HG03064 (cell line): ENCODE measurements around the gene RPS6KA4.
"Not testable (repeated sequence)": the region's sequence is repeated elsewhere in the genome, so short reads cannot be mapped to it uniquely, and the experiment has no call there.

Source experiments
- ATAC-seq: cut with Tn5 transposase; IDR thresholded peaks from one replicate; pipeline ENCODE4 v1.9.1; 2021; ENCODE audit warnings: low read depth; ENCODE audit not compliant: unreplicated experiment

Gene RPS6KA4

DNA sequence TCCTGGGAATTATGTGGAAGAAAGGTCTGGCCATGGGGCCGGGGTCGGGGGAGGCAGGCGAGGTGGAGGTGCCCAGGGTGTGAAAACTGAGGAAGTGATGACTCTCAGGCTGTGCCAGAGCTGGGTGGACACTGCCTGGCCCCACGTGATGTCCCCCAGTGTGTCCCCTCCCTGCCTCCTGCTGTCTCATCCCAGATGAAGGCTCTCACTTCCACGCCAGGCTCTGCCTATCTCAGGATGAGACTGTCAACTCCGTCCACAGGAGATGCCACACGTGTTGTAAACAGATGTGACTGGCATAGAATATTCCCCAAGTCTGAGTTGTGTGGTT, 51.4 kb downstream of the RPS6KA4 start:
- no peak for ATAC-seq

DNA sequence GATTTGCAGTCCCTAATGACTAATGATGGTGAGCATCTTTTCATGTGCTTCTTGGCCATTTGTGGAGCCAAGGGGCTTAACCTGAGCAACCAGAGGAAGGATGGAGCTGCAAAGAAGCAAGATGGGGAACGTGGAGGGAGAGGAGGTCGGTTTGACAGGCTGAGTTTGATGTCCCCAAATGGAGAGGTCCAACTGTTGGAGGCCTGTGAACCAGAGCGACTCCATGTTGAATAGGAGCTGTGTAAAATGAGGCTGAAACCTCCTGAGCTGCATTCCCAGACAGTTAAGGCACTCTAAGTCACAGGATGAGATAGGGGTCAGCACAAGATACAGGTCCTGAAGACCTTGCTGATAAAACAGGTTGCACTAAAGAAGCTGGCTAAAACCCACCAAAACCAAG, 54.5 kb downstream of the RPS6KA4 start:
- ATAC-seq, result no peak

DNA sequence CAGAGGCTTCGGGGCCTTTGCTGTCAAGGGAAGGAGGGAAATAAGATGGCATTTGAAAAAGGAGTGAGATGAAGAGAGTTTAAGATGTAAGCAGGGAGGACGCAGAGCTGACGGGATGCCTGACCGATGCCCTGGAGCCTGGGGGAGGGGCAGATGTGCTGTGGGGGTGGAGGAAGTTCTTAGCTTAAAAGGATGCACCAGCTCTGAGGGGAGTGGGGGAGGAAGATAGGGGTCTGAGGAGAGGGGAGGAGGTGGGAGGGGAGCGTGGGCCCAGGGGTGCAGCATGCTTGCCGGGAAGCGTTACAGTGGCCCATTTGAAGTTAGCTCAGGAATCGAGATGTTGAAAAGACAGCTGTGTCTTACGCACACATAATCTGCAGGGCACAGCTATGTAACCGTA, 56.3 kb downstream of the RPS6KA4 start:
- ATAC-seq, result no peak

DNA sequence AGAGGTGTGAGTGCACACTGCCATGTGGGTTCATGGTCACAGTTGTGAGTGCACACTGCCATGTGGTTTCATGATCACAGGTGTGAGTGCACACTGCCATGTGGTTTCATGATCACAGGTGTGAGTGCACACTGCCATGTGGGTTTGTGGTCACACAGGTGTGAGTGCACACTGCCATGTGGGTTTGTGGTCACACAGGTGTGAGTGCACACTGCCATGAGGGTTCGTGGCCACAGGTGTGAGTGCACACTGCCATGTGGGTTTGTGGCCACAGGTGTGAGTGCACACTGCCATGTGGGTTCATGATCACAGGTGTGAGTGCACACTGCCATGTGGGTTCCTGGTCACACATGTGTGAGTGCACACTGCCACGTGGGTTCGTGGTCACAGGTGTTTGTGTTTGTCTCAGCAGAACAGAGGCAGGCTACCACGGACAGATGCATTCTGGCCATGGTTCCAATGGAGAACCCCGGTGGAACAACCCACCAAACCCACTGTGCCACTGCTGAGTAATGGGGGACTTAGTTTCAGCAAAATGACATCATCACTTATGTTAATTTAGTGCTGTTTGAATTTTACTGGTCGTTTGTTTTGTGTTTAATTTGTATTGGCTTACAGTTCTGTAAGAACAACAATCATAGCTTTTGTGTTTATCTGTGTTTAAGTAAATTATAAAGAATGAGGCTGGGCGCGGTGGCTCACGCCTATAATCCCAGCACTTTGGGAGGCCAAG, 57.2 kb downstream of the RPS6KA4 start:
- ATAC-seq, result no peak

DNA sequence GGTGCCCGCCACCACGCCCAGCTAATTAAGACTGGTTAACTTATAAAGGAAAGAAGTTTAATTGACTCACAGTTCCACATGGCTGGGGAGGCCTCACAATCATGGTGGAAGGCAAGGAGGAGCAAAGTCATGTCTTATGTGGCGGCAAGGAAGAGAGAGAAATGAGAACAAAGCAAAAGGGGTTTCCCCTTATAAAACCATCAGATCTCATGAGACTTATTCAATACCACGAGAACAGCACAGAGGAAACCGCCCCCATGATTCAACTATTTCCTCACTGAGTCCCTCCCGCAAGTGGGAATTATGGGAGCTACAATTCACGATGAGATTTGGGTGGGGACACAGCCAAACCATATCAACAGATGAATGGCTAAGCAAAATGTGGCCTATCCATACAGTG, 59.3 kb downstream of the RPS6KA4 start:
- ATAC-seq, result not testable (repeated sequence)

DNA sequence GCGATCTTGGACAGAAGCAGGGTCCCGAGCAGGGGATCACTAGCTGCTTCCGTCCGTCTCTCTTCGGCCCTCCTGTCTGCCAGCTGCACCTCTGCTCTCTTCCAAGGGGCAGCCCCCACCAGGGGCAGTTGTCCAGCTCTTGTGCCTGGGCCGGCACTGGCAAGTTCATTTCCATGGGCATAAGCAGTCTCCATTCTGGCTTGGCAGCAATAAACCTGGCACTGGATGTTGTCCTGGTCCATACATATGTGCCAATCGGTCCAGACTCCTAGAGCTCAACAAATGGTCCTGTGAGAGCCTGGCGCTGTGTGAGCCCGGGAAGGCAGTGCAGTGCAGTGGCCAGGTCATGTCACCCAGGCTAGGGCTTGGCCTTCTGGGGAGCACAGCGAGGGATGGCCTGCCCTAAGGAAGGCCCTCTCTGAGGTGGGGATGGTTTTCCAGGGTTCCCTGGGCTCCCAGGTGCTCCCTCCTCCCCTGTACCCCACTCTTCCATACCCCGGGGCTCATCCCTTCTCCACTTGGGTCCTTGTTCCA, 60.4 kb downstream of the RPS6KA4 start:
- no peak for ATAC-seq

DNA sequence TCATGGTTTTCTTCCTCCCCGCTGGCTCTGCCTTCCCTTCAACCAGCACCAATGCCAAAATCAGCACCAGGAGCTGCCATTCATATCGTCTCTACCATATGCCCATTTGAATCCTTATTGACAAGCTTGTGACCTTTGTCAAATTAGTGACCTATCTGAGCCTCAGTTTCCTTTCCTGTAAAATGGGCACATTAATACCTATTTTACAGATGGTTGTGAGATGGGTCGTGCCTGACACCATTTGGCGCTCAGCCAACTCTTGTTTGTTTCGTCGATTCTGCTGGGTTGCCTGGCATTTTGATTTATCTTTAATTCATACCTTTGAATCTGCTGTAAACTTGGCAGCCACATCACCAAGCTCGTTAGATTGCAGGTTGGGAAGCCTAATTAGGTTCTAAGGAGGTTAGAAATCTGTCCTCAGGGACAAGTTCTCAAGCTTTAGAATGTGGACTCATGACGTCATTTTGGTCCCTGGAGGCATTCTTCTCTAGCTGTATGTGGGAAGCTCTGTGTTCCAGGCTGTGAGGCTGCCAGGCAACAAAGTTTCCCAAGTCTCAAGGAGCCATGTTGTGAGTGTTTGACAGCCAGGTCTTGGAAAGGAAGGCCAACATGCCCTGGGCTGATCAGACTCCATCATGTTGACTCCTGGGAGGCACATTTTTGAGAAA, 61.0 kb downstream of the RPS6KA4 start:
- ATAC-seq, result no peak
